Fibroblast of skin of scalp (primary cell): ENCODE results near the gene HBM.
"Not testable (repeated sequence)": the region's sequence is repeated elsewhere in the genome, so short reads cannot be mapped to it uniquely, and the experiment has no call there.

Experiments used
- DNase-seq: peaks from one replicate; pipeline ENCODE4 v3.0.0-alpha.2; 2013

Gene HBM

DNA sequence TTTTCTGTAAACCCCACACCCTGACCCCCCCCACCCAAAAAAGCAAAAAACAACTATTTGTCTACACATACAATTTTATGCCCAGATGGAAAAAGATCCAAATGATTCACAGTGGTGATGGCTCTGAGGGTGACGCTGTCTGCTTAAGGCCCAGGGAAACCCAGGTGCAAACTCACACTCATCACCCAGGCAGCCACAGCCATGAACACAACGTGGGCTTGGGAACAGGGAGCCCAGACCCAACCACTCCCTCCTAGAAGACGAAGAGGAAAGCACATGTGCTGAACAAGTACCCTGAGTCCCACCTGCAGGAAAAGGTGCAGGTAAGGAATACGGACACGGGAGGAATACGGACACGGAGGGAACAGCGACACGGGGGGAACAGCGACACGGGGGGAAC, 19.9 kb downstream of the HBM start:
- DNase-seq: no peak

DNA sequence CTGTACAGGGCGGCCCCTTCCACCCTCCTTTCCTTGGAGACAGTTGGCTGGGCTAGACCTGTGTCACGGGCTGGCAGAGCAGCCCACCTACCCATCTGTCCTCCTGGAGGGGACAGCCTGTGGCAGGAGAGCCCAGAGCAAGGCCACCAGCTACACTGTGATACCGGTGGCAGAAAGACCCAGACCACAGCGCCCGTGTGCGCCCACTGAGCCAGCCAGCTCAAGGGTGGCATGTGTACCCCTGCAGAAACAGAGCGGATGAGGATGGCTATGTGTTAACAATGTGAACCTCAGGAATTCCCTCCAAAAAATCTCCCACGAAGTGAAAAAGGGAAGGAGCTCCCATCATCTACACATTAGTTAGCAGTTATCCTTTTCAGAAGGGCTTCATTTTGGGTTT, 21.6 kb downstream of the HBM start:
- DNase-seq: no peak

DNA sequence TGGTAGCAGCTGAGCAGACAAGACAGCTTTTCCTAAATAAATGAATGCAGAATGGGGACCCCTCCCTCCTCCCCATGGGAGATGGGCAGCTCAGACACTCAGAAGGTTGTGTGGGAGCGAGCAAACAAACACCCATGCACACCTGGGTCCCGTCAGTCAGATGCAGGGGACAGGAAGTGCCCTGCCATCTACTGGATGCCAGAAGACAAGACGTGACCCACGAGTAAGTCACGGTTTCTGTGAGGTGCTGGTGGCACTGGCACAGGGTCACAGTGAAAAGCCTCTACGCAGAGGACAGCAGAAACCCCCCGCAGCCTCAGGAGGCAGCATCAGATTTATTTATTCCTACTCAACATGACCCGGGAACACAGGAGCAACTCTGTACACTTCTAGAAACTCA, 22.9 kb downstream of the HBM start:
- DNase-seq: no peak

DNA sequence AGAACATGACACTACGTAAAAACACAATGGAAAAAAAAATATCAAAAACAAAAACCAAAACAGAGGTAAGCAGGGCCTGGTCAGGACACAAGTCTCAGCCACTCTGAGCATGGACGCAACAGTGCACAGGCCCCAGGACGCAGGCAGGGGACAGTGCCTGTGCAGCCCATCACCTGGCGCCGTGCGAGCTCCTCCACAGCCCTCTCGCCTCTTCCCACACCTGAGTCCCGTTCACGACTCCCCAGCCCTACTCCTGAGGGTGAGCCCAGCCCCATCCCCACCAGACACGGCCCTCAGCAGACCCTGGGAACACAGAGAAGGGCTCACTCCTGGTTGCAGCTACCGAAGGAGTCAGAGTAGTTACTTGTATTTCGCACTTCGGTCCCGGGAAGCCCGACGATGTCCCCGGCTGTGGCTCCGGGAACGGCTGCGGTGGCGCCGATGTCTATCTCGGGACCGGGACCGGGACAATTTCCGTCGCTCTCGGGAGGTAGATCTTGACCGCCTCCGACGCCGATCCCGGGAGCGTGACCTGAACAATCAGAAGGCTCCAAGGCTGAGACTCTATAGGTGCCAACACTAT, 23.9 kb downstream of the HBM start:
- no peak for DNase-seq

DNA sequence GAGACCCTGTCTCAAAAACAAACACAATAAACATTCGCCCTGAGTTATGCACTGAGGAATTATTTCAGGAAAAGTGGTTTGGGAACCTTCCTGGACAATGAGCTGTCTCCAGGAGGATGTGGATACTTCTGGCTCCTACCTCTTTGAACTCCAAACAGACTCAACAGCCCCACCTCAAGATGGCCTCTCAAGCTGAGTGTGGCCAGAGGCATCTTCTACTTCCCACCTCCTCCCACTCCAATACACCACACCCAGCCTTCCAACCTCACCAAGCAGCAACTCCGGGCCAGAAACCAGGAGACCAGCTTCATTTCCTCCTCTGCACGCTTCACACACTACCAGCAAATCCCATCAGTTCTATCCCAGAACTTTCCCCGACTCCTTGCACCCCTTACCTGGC, 26.1 kb downstream of the HBM start:
- no peak for DNase-seq

DNA sequence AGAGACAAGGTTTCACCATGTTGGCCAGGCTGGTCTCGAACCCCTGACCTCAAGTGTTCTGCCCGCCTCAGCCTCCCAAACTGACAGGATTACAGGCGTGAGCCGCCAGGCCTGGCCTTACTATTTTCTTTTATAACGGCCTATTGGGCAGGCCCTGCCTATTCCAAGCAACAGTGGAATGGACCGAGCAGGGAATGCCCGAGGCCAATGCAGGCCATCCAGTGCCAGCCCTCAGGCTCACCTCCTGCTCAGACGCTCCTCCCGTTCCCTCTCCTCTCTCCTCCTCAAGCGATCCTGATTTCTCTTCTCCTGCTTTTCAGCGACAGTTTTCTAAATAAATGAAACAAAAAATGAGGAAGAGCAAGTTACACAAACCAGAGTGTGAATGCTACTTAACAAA, 26.9 kb downstream of the HBM start:
- DNase-seq: no peak

DNA sequence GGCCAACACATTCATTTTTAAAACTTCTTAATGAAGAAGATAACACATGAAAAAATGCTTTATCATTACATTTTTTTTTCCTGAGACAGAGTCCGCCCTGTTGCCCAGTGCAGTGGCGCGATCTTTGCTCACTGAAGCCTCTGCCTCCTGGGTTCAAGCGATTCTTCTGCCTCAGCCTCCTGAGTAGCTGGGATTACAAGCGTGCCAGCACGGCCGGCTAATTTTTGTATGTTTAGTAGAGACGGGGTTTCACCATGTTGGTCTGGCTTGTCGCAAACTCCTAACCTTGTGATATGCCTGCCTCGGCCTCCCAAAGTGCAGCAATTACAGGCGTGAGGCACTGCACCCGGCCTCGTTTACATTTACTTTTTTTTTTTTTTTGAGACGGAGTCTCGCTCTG, 27.7 kb downstream of the HBM start:
- no peak for DNase-seq

DNA sequence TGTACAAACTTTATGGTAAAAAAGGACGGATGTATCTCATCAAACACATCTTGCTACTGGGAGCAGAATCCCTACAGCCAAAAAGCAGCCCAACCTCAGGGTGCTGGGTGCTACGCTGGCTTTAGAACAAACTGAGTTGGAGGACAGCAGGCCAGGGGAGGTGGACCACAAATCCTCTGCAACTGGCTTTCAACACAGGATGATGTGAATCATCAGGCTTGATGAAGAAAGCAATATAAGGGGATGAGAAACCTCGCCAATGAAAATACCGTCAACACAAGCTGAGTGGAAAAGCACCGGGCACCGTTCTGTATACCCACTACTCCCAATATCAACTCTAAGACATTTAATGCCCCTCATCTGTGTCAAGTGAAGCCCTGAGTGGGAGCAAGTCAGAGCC, 28.7 kb downstream of the HBM start:
- DNase-seq: no peak

DNA sequence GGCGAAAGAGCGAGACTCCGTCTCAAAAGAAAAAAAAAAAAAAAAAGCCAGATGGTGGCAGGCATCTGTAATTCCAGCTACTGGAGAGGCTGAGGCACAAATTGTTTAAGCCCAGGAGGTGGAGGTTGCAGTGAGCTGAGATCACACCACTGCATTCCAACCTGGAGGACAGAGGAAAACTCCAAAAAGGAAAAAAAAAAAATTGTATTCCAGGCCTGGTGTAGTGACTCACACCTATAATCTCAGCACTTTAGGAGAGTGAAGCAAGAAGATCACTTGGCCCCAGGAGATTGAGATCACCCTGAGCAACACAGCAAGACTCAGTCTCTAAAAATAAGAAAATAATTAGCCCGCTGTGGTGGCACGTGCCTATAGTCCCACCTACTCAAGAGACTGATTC, 34.6 kb downstream of the HBM start:
- peak; percentile 27 for DNase-seq

DNA sequence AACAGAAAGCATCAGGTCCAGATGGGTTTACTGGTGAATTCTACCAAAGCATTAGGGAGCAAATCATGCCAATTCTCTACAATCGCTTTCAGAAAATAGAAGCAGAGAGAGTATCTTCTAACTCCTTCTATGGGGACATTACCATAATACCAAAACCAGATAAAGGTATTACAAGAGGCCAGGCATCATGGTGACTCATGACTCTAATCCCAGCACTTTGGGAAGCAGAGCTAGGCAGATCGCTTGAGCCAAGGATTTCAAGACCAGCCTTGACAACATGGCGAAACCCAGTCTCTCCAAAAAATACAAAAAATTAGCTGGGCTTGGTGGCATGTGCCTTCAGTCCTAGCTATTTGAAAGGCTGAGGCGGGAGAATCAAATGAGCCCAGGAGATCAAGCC, 37.5 kb downstream of the HBM start:
- DNase-seq: no peak

DNA sequence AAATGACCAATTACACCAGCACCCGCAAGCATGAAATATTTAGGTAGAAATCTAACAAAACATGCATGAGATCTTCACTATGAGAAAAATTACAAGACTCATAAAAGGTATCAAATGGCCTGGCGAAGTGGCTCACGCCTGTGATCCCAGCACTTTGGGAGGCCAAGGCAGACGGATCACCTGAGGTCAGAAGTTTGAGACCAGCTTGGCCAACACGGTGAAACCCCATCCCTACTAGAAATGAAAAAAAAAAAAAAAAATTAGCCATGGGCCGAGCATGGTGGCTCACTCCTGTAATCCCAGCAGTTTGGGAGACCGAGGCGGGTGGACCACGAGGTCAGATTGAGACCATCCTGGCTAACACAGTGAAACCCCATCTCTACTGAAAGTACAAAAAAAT, 38.3 kb downstream of the HBM start:
- not testable (repeated sequence) for DNase-seq

DNA sequence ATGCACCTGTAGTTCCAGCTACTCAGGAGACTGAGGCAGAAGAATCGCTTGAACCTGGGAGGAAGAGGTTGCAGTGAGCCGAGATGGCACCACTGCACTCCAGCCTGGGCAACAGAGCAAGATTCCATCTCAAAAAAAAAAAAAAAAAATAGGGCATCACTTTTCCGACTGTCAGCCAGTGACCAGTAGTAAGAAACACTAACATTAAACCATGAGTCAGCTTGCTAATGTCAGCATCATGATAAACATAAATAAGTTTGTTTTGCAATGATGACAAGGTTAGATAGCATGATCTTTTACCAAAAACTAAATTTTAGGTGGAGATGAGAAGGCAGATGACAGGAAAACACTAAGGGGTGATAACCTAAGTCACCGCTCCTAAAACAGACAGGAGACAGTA, 43.6 kb downstream of the HBM start:
- not testable (repeated sequence) for DNase-seq

DNA sequence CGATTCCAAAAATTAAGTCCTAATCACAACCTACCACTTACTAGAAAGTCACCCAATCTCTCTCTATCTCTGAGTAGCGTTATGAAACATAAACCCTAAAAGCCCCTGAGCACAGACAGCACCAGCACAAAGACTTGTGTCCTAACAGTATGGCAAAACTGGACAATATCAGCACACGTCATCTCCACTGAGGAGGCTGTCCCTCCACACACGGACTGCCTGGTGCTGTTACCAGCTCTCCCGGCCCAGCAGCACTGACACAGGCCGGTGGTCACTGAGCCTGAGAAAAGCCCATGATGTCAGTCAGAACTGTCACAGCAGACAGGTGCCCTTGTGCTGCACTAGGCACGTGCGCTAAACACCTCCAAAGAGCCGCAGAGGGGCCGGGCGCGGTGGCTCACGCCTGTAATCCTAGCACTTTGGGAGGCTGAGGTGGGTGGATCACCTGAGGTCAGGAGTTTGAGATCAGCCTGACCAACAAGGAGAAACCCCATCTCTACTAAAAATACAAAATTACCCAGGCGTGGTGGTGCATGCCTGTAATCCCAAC, 45.9 kb downstream of the HBM start:
- DNase-seq: not testable (repeated sequence)

DNA sequence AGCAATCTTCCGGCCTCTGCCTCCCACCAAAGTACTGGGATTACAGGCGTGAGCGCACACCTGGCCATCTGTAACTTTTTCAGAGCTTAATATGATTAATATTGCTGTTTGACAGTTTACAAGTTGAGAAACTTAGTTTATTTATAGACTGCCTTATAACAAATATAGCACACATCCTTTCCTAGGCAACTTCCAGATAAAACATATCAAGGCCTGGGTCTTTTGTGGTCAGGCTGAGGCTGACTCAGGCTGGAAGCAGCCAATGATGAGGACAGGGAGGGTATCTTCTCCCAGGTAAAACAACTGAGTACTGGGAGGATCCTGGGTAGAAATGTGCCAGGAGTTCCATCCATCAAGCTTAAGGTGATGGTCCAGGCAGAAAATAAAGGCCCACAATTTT, 47.2 kb downstream of the HBM start:
- no peak for DNase-seq
